AG04450 (cell line): ENCODE results near the gene RBM8A. TPM values are rescaled to one million over a fixed set of nuclear protein-coding genes. Genes with fewer than 3 reads are reported as not detected.

Experiments
- CTCF ChIA-PET: fragments of 300-600, 350-600 bp; formaldehyde crosslinking; extraction: SDS; loops from one replicate; lab custom pipeline; 2022; ENCODE audit warnings: antibody characterized with exemption, inconsistent platforms; lab: Charles Lee
- POLR2A ChIA-PET: fragments of 350-600 bp; formaldehyde crosslinking; extraction: SDS; loops from one replicate; lab custom pipeline; 2021; ENCODE audit warnings: antibody characterized with exemption, inconsistent platforms; lab: Yijun Ruan, JAX
- DNase-seq: peaks from one replicate; pipeline ENCODE4 v3.0.0-alpha.2; 2011; ENCODE audit warnings: low read depth, low spot score
- H3K27ac ChIP-seq: one replicate; pipeline ENCODE4 v1.5.1; 2012; ENCODE audit warnings: low read depth, low read length, control low read depth
- H3K27me3 ChIP-seq: one replicate; pipeline ENCODE4 v1.6.0; 2012; ENCODE audit warnings: low read length; ENCODE audit not compliant: control insufficient read depth, insufficient read depth
- H3K4me3 ChIP-seq: 2 replicates; pipeline ENCODE4 v1.5.1; 2011; ENCODE audit warnings: mild to moderate bottlenecking, low read depth, low read length, control low read depth
- H3K9me3 ChIP-seq: 2 replicates; pipeline ENCODE4 v1.5.1; 2012; ENCODE audit warnings: low read length; ENCODE audit not compliant: control insufficient read depth, insufficient read depth
- CTCF ChIP-seq: IDR thresholded peaks from 2 replicates; pipeline ENCODE4 v1.5.1; 2011; ENCODE audit warnings: low read depth, low read length, control low read depth, inconsistent platforms
- polyA plus RNA-seq: library from polyadenylated mRNA; depleted of rRNA; stranded (reverse); fragments of >200 nt; gene quantifications from 2 replicates; pipeline ENCODE4 v1.2.3, GENCODE V29; 2011

RBM8A gene
- polyA plus RNA-seq, 1 experiment: 158 TPM

DNA sequence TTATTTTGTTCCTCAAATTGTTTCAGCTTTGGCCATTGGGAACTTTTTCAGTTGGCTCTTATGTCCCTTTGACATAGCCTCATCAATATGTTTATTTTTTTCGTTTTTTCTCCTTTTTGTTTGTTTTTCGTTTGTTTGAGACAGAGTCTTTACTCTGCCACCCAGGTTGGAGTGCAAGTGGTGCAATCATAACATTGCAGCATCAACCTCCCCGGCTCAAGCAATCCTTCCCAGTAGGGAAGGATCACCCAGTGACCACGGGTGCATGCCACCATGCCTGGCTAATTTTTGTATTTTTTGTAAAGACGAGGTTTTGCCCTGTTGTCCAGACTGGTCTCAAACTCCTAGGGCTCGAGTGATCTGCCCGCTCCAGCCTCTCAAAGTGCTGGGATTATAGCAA is 45.3 kb upstream of the RBM8A start:
- ChIA-PET POLR2A (no interaction called here), CTCF (interaction anchor here (1.4 kb wide), 1 partner anchor 34 kb away, joined by 5 read pairs; no protein-coding TSS in a partner anchor)
- Histone ChIP-seq H3K4me3 (no peak overlapping the region), H3K27ac (no peak overlapping the region), H3K9me3 (peaks cover under 1% of the 10 kb centered on the region; the same call in 1 of the 2 replicates), H3K27me3 (no peaks in the 10 kb centered on the region)
- DNase-seq: no peak
- no peak for TF ChIP-seq CTCF

DNA sequence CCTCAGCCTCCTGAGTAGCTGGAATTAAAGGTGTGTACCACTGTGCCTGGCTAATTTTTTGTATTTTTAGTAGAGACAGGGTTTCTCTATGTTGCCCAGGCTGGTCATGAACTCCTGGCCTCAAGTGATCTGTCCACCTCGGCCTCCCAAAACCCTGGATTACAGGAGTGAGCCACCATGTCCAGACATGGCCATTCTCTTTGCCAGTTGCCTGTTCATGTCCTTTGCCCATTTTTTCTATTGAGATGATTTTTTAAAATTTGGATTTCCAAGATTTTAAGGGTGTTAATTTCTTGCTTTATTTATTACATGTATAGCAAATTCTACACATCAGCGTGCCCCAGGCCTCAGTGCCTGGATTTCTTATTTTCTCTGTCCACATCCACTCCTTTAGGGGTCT is 40.0 kb upstream of the RBM8A start:
- Histone ChIP-seq H3K27me3 (no peaks in the 10 kb centered on the region), H3K9me3 (peaks cover 7% of the 10 kb centered on the region; the same call in 1 of the 2 replicates), H3K27ac (no peak overlapping the region), H3K4me3 (no peak overlapping the region)
- no peak for TF ChIP-seq CTCF
- POLR2A ChIA-PET: no interaction called here
- CTCF ChIA-PET: interaction anchor here (0.7 to 4.0 kb wide), 3 partner anchors 10 to 95 kb away, joined by 3 to 37 read pairs (median 10); no protein-coding TSS in a partner anchor
- no peak for DNase-seq

GRCh38 chr1:145965119-145965744 is 37.9 kb upstream of the RBM8A start:
- CTCF ChIA-PET: interaction anchor here (0.9 to 4.0 kb wide), 7 partner anchors 13 to 74 kb away, joined by 3 to 37 read pairs (median 7); partner anchors contain the start of gene RBM8A
- no peak for DNase-seq
- Histone ChIP-seq H3K4me3 (peak overlapping the region; percentile 79), H3K27ac (no peak overlapping the region), H3K27me3 (no peaks in the 10 kb centered on the region), H3K9me3 (peaks cover 7% of the 10 kb centered on the region)
- no peak for TF ChIP-seq CTCF
- POLR2A ChIA-PET: interaction anchor here (1.1 to 3.5 kb wide), 6 partner anchors 14 to 106 kb away, joined by 3 to 21 read pairs (median 10); partner anchors contain the start of genes PIAS3 and RBM8A

DNA sequence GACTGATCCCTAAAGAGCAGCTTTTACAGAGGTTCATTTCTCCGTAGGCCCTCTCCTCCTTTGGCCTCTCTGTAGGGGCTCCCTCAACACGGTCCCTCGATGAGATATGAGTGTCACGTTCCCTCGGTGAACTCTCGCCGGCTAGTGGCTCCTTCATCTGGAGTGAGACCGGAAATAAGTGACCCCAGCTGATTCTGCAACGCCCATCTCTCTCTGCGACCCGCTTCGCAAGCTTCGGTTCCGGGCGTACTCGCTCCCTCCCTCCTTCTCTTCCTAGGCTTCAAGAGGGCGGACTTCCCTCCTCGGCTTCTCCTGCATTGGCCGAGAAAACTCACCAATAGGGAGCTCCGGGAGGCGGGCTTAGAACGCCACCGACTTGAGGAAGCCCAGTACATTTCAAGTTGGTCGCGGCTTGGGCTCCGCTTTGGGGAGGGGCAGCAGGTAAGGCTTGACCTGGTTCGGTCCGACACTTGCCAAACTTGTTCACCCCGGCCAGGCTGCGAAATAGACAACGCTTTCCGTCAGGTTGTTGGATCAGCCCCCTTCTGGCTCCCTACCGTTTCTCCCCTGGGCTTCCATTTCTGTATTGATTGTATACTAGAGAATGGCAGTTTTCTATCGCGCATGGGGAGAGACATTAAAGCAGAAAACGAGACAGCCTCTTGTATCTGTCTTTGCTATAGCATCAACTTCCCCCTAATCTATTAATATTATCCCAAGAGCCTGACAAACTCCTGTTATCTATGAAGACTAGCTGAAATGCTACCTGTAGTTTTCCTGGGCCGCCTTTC is 37.2 kb upstream of the RBM8A start, which contains the start of the genes ANKRD34A and POLR3GL:
ANKRD34A (minus strand) TSS at position 248 of the 791 bp plus-strand sequence. CDS start 2,816 bp downstream, outside the sequence.
POLR3GL (plus strand) TSS at position 363 of the 791 bp plus-strand sequence. CDS start 10,176 bp downstream, outside the sequence.
- peak; percentile 15; the same call in 1 of the 2 replicates for TF ChIP-seq CTCF
- Histone ChIP-seq H3K27ac (peak within 1 kb of the TSS; percentile 89), H3K4me3 (peak within 1 kb of the TSS; percentile 79), H3K9me3 (peaks cover 7% of the 10 kb centered on the region), H3K27me3 (no peaks in the 10 kb centered on the region)
- ChIA-PET POLR2A (interaction anchor here (1.0 to 3.5 kb wide), 9 partner anchors 15 to 119 kb away, joined by 3 to 21 read pairs (median 9); partner anchors contain the start of genes NUDT17, PEX11B, PIAS3 and RBM8A), CTCF (interaction anchor here (1.1 to 4.0 kb wide), 8 partner anchors 14 to 119 kb away, joined by 3 to 37 read pairs (median 5); partner anchors contain the start of genes NUDT17 and RBM8A)
- DNase-seq: peak; percentile 72
